HCT116 (cell line): ENCODE results near the gene GBF1. TPM values are rescaled to one million over a fixed set of nuclear protein-coding genes. Genes with fewer than 3 reads are reported as not detected.
A peak's percentile ranks its signal among the peaks of the same experiment; 100 is the strongest.

ENCODE experiments used
- ATAC-seq: fragments of 200-7000 bp; cut with Tn5 transposase; 2 replicates; pipeline ENCODE4 v1.9.1; 2020; ENCODE audit warnings: mild to moderate bottlenecking, moderate library complexity
- BruUV-seq: library from RNA; stranded (reverse); fragments of 400-500 nt; replicated peaks from 2 replicates; lab custom pipeline; 2021; lab: Mats Ljungman, UMichigan
- CTCF ChIA-PET: fragments of 300-600 bp; sonication (Branson Sonifier 250); formaldehyde crosslinking; loops from one replicate; lab custom pipeline; 2021; ENCODE audit warnings: antibody characterized with exemption; lab: Charles Lee
- POLR2A ChIA-PET: fragments of 300-600, 350-600 bp; sonication (Branson Sonifier 250); formaldehyde crosslinking; loops from one replicate; lab custom pipeline; 2021; ENCODE audit warnings: antibody characterized with exemption; lab: Charles Lee
- RAD21 ChIA-PET, 2 experiments: fragments of 300-600 bp; sonication (Branson Sonifier 250); formaldehyde crosslinking; loops; one replicate each; lab custom pipeline; 2023; ENCODE audit warnings: low total read pairs in 2 of 2; ENCODE audit not compliant: uncharacterized antibody in 2 of 2, unreplicated experiment in 2 of 2, low non-redundant PET in 1 of 2; lab: Charles Lee
- DNase-seq: peaks from one replicate; pipeline ENCODE4 v3.0.0-alpha.2; 2010; ENCODE audit warnings: low read depth, low spot score
- H2AFZ ChIP-seq: fragments of 200-600 bp; shearing (Covaris generic), sonication (generic); 2 replicates; pipeline ENCODE4 v1.6.1; 2017; ENCODE audit warnings: low read depth, mixed run types, mixed read lengths, antibody characterized with exemption, low read length; ENCODE audit not compliant: poor library complexity, severe bottlenecking
- H3K27ac ChIP-seq: 2 replicates; pipeline ENCODE4 v1.5.1; 2012; ENCODE audit warnings: low read depth, low read length
- H3K27me3 ChIP-seq: fragments of 200-600 bp; sonication (generic); 2 replicates; pipeline ENCODE4 v1.6.1; 2016; ENCODE audit warnings: mixed run types, low read length, mixed read lengths; ENCODE audit not compliant: insufficient read depth
- H3K36me3 ChIP-seq, 2 experiments: fragments of 200-500 bp in 1 of 2; fragments of 200-600 bp in 1 of 2; sonication (Bioruptor generic) in 1 of 2; sonication (generic) in 1 of 2; 2 replicates each; pipeline versions ENCODE4 v1.5.1 to v1.6.1; 2014 to 2016; ENCODE audit warnings: low read length in 2 of 2, inconsistent platforms in 1 of 2, mixed read lengths in 1 of 2, mixed run types in 1 of 2; ENCODE audit not compliant: insufficient read depth in 2 of 2, control insufficient read depth in 1 of 2
- H3K4me1 ChIP-seq, 2 experiments: fragments of 200-600 bp in 1 of 2; sonication (generic) in 1 of 2; 2 replicates each; pipeline versions ENCODE4 v1.5.1 to v1.6.1; 2012 to 2017; ENCODE audit warnings: low read length in 2 of 2, inconsistent platforms in 1 of 2, mild to moderate bottlenecking in 1 of 2, mixed read lengths in 1 of 2, mixed run types in 1 of 2, moderate library complexity in 1 of 2; ENCODE audit not compliant: insufficient read depth in 2 of 2, control insufficient read depth in 1 of 2
- H3K4me2 ChIP-seq: fragments of 200-600 bp; sonication (generic); 2 replicates; pipeline ENCODE4 v1.6.1; 2017; ENCODE audit warnings: mixed run types, low read length, mixed read lengths
- H3K4me3 ChIP-seq, 2 experiments: fragments of 200-600 bp in 1 of 2; sonication (generic) in 1 of 2; replicated peaks in 1 of 2; 2 replicates each; pipeline ENCODE4 v1.5.1; 2011 to 2016; ENCODE audit warnings: low read length in 2 of 2, control low read depth in 1 of 2, low read depth in 1 of 2, mild to moderate bottlenecking in 1 of 2, mixed read lengths in 1 of 2, mixed run types in 1 of 2
- H3K79me2 ChIP-seq: fragments of 200-600 bp; sonication (generic); 2 replicates; pipeline ENCODE4 v1.6.1; 2017; ENCODE audit warnings: mild to moderate bottlenecking, mixed run types, low read length, moderate library complexity, mixed read lengths; ENCODE audit not compliant: insufficient read depth
- H3K9ac ChIP-seq: fragments of 200-600 bp; sonication (generic); 2 replicates; pipeline ENCODE4 v1.6.1; 2016; ENCODE audit warnings: low read length, mixed read lengths
- H3K9me2 ChIP-seq: fragments of 200-600 bp; sonication (generic), shearing (Covaris generic); 2 replicates; pipeline ENCODE4 v1.6.1; 2017; ENCODE audit warnings: mixed run types, mild to moderate bottlenecking, moderate library complexity; ENCODE audit not compliant: insufficient read depth
- H3K9me3 ChIP-seq, 2 experiments: fragments of 200-500 bp in 1 of 2; fragments of 200-600 bp in 1 of 2; sonication (Bioruptor generic) in 1 of 2; sonication (generic) in 1 of 2; 2 replicates each; pipeline ENCODE4 v1.6.1; 2014 to 2017; ENCODE audit warnings: low read length in 2 of 2, mixed read lengths in 2 of 2, inconsistent platforms in 1 of 2, low read depth in 1 of 2, mild to moderate bottlenecking in 1 of 2, mixed run types in 1 of 2, moderate library complexity in 1 of 2; ENCODE audit not compliant: control insufficient read depth in 1 of 2, insufficient read depth in 1 of 2
- H4K20me1 ChIP-seq: fragments of 200-600 bp; sonication (generic), shearing (Covaris generic); 2 replicates; pipeline ENCODE4 v1.6.1; 2017; ENCODE audit warnings: mixed run types, mild to moderate bottlenecking, moderate library complexity; ENCODE audit not compliant: insufficient read depth
- POLR2AphosphoS5 ChIP-seq: IDR thresholded peaks from 2 replicates; pipeline ENCODE4 v1.6.1; 2011; ENCODE audit warnings: mild to moderate bottlenecking, low read depth, low read length, moderate library complexity
- YY1 ChIP-seq: IDR thresholded peaks from 2 replicates; pipeline ENCODE4 v1.6.1; 2011; ENCODE audit warnings: low read length, low read depth, moderate library complexity, mild to moderate bottlenecking; ENCODE audit not compliant: insufficient replicate concordance; ENCODE audit errors: extremely low read depth
- intact Hi-C: fragments of 100-400 bp; cut with micrococcal nuclease; formaldehyde crosslinking; loops from 2 replicates; pipeline ENCODE4 v1.10.0; 2022
- total RNA-seq: library from RNA; stranded (reverse); gene quantifications from one replicate; pipeline ENCODE4 v1.2.1, GENCODE V29; 2021; ENCODE audit not compliant: unreplicated experiment
- TF ChIP-seq, protein P1 (sequence below): IDR thresholded peaks from 2 replicates; pipeline ENCODE4 v1.6.1; 2012

Gene GBF1
- total RNA-seq, 1 experiment from 2014 or later, result 58.9 TPM

DNA sequence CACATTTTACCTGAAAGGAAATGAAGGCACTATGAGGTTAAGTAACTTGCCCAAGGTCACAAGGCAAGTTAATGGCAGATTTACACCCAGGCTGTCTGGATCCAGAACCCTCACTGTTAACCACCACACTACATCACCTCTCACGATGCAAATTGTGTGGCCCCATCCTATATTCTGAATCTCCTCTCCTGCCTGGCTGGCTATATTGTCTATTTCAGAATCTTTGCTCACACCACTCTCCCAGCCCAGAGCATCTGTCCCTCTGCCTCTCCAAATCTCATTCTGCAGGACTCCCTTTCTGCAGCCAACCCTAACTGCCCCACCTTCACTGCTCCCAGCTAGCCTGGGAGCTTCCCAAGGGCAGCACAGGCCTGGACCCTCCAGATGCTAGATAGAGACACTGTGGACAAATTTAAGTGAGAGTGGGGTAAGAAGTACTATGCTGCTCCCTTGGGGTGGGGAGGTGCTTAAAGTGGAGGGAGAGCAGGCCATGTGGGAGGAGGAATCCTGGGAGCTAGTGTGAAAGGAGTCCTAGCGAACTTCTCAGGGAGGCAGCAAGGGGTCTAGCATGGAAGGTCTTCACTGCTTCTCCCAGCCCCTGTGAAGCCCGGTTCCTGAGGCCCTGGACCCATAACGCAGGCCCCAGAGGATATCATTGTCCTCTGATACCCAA lies 186.3 kb downstream of the GBF1 start:
- TF ChIP-seq POLR2AphosphoS5 (peak; percentile 10; the same call in 1 of the 2 replicates), YY1 (peak; percentile 63)
- TF ChIP-seq, protein P1, sequence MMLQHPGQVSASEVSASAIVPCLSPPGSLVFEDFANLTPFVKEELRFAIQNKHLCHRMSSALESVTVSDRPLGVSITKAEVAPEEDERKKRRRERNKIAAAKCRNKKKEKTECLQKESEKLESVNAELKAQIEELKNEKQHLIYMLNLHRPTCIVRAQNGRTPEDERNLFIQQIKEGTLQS, result no peak
- Histone ChIP-seq H3K27me3 (peaks cover 7% of the 10 kb centered on the region; the same call in 1 of the 2 replicates), H3K4me2 (peak overlapping the region; percentile 94), H3K36me3 (no peaks in the 10 kb centered on the region; a peak in 1 of 4 replicates), H3K9ac (peak overlapping the region; percentile 94), H2AFZ (no peak overlapping the region), H3K9me3 (no peaks in the 10 kb centered on the region), H3K79me2 (peaks cover 19% of the 10 kb centered on the region), H3K4me1 (peaks cover 0 to 33% of the 10 kb centered on the region in 2 experiments; a peak in 2 of 4 replicates), H3K9me2 (no peaks in the 10 kb centered on the region), H3K4me3 (peak overlapping the region; percentile 90 to 91), H4K20me1 (no peaks in the 10 kb centered on the region), H3K27ac (peak overlapping the region; percentile 84)
- CTCF ChIA-PET, result interaction anchor here (1.1 to 4.6 kb wide), 4 partner anchors 10 to 262 kb away, joined by 3 to 41 read pairs (median 6); partner anchors contain the start of genes ACTR1A, FBXL15 and SUFU
- ATAC-seq, result peak; percentile 55
- BruUV-seq, result no TSS peak
- RAD21 ChIA-PET, result interaction anchor here (1.1 to 1.7 kb wide), 4 partner anchors 9 to 47 kb away, joined by 3 to 6 read pairs (median 5); no protein-coding TSS in a partner anchor
- DNase-seq, result no peak
- POLR2A ChIA-PET, result interaction anchor here (1.4 to 6.6 kb wide), 5 partner anchors 9 to 73 kb away, joined by 5 to 47 read pairs (median 8); partner anchors contain the start of genes C10orf95, FBXL15 and SUFU
- intact Hi-C loops, result loop anchor here (1.0 kb wide), 1 partner anchor 18 kb away; no protein-coding TSS in a partner anchor

Other genes starting within 250 kb of the GBF1 start
- 30.4 TPM for gene ARMH3, start 189.4 kb upstream of the GBF1 start, total RNA-seq
- 31.7 TPM for gene HPS6, start 180.2 kb upstream of the GBF1 start, total RNA-seq
- gene LDB1, start 125.2 kb upstream of the GBF1 start, total RNA-seq, result 63.9 TPM
- 93.0 TPM for gene PPRC1, start 112.5 kb upstream of the GBF1 start, total RNA-seq
- 231 TPM for gene NOLC1, start 93.1 kb upstream of the GBF1 start, total RNA-seq
- gene ELOVL3, start 19.2 kb upstream of the GBF1 start, total RNA-seq, result 5.5 TPM
- gene PITX3, start 4.0 kb upstream of the GBF1 start, total RNA-seq, result 1.9 TPM
- gene NFKB2, start 150.2 kb downstream of the GBF1 start, total RNA-seq, result 115 TPM
- gene PSD, start 173.3 kb downstream of the GBF1 start, total RNA-seq, result 9.7 TPM
- gene FBXL15, start 175.3 kb downstream of the GBF1 start, total RNA-seq, result 21.1 TPM
- 96.7 TPM for gene CUEDC2, start 187.0 kb downstream of the GBF1 start, total RNA-seq
- 2.1 TPM for gene C10orf95, start 206.0 kb downstream of the GBF1 start, total RNA-seq